Activated CD4-positive, alpha-beta T cell treated with anti-CD3 and anti-CD28 coated beads, Interleukin-2, amount 10 ng/mL, durations not matched to agents 7 days and 5 days (primary cell): ENCODE results near the gene CDK10. TPM values are rescaled to one million over a fixed set of nuclear protein-coding genes. Genes with fewer than 3 reads are reported as not detected.
A peak's percentile ranks its signal among the peaks of the same experiment; 100 is the strongest.
"Not testable (repeated sequence)": the region's sequence is repeated elsewhere in the genome, so short reads cannot be mapped to it uniquely, and the experiment has no call there.

Source experiments
- CTCF ChIA-PET: fragments of 350-600 bp; sonication (Branson Sonifier 250); formaldehyde crosslinking; loops from one replicate; lab custom pipeline; 2021; ENCODE audit warnings: antibody characterized with exemption; lab: Charles Lee
- POLR2A ChIA-PET: fragments of 350-600 bp; sonication (Branson Sonifier 250); formaldehyde crosslinking; loops from one replicate; lab custom pipeline; 2021; ENCODE audit warnings: antibody characterized with exemption; lab: Charles Lee
- DNase-seq: peaks from one replicate; pipeline ENCODE4 v3.0.0-alpha.2; 2020
- H3K27ac Mint-ChIP-seq: one replicate; pipeline ENCODE4 v1.8.0; 2021; ENCODE audit warnings: mild to moderate bottlenecking, moderate library complexity, mixed read lengths
- H3K27me3 Mint-ChIP-seq: one replicate; pipeline ENCODE4 v1.8.0; 2021; ENCODE audit warnings: mixed read lengths
- H3K36me3 Mint-ChIP-seq: one replicate; pipeline ENCODE4 v1.8.0; 2021; ENCODE audit warnings: low read depth, mixed read lengths
- H3K4me1 Mint-ChIP-seq: one replicate; pipeline ENCODE4 v1.8.0; 2021; ENCODE audit warnings: mixed read lengths
- H3K4me3 Mint-ChIP-seq: one replicate; pipeline ENCODE4 v1.8.0; 2021; ENCODE audit warnings: mild to moderate bottlenecking, moderate library complexity, mixed read lengths
- H3K9me3 Mint-ChIP-seq: one replicate; pipeline ENCODE4 v1.8.0; 2021; ENCODE audit warnings: mixed read lengths
- total RNA-seq, 2 experiments: library from RNA; stranded (reverse); gene quantifications; one replicate each; pipeline ENCODE4 v1.2.3, GENCODE V29; 2021

The CDK10 gene
- total RNA-seq, 2 experiments from 2014 or later, result 83.1 to 96.8 TPM

DNA sequence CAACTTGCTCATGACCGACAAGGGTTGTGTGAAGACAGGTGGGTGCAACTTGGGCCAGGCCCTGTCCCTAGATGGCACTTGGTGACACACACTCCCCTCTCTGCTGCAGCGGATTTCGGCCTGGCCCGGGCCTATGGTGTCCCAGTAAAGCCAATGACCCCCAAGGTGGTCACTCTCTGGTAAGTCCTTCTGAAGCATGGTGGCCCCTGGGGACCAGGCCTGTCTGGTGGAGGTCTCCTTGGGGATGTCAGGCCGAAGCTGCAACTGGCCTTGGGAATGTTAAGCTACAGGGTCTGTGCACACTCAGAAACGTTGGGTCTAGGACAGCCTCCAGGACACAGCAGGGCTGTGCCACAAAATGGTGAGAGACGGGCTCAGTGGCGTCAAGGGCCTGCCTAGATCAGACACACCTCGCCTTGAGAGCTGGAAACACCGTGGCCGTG lies 6.8 kb downstream of the CDK10 start:
- Mint-ChIP-seq H3K36me3 (peaks cover 10% of the 10 kb centered on the region), H3K4me1 (peaks cover 20% of the 10 kb centered on the region), H3K27ac (peak overlapping the region; percentile 9), H3K9me3 (no peaks in the 10 kb centered on the region), H3K4me3 (no peak overlapping the region), H3K27me3 (no peaks in the 10 kb centered on the region)
- ChIA-PET CTCF (interaction anchor here (0.6 to 0.9 kb wide), 3 partner anchors 165 to 168 kb away, joined by 3 to 8 read pairs (median 3); no protein-coding TSS in a partner anchor), POLR2A (no interaction called here)
- no peak for DNase-seq

DNA sequence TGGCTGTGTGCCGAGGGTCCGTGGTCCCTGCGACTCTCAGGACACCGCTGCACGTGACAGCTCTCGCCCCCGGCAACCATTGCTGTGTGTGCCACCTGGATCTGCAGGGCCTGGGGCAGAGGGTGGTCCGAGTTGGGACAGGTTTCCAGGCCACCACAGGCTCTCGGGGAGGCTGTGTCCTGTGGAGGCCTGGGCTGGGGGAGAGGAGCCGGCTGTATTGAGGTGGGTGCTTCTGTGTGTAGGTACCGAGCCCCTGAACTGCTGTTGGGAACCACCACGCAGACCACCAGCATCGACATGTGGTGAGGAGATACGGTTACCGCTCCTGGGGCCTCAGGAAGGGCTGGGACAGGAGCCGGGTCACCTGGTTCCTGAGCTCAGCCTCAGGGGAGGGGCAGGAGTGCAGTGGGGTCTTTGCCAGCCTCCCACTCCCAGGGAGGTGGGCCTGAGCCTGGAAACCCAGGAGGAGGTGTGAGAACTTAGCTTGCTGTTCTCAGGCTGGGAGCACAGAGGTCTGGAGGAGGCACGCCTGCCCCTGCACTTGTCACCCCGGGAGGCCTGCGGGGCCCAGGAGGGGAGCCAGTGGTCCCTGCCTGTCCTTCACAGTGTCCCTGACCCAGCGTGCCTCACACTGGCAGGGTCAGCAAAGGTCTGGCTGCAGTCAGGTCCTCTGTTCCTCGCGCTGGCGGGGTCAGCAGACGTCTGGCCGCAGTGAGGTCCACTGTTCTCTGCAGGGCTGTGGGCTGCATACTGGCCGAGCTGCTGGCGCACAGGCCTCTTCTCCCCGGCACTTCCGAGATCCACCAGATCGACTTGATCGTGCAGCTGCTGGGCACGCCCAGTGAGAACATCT lies 7.7 kb downstream of the CDK10 start:
- Mint-ChIP-seq H3K4me3 (no peak overlapping the region), H3K27ac (no peak overlapping the region), H3K36me3 (peaks cover 12% of the 10 kb centered on the region), H3K27me3 (no peaks in the 10 kb centered on the region), H3K9me3 (no peaks in the 10 kb centered on the region), H3K4me1 (peaks cover 21% of the 10 kb centered on the region)
- POLR2A ChIA-PET, result no interaction called here
- CTCF ChIA-PET, result interaction anchor here (0.6 to 1.2 kb wide), 3 partner anchors 164 to 167 kb away, joined by 3 to 4 read pairs (median 3); no protein-coding TSS in a partner anchor
- no peak for DNase-seq

GRCh38 chr16:89694784-89695085 lies 8.2 kb downstream of the CDK10 start:
- POLR2A ChIA-PET, H3K9me3 Mint-ChIP-seq, H3K4me3 Mint-ChIP-seq, DNase-seq, H3K27me3 Mint-ChIP-seq, H3K27ac Mint-ChIP-seq: not testable (repeated sequence)
- CTCF ChIA-PET, result interaction anchor here (1.2 to 2.0 kb wide), 2 partner anchors 167 to 169 kb away, joined by 4 read pairs; no protein-coding TSS in a partner anchor
- peaks cover 23% of the 10 kb centered on the region for H3K4me1 Mint-ChIP-seq
- peaks cover 12% of the 10 kb centered on the region for H3K36me3 Mint-ChIP-seq

GRCh38 chr16:89695086-89695874 lies 8.8 kb downstream of the CDK10 start:
- Mint-ChIP-seq H3K27ac (no peak overlapping the region), H3K27me3 (no peaks in the 10 kb centered on the region), H3K4me3 (no peak overlapping the region), H3K36me3 (peaks cover 9% of the 10 kb centered on the region), H3K4me1 (peaks cover 25% of the 10 kb centered on the region), H3K9me3 (no peaks in the 10 kb centered on the region)
- DNase-seq, result no peak
- ChIA-PET POLR2A (no interaction called here), CTCF (interaction anchor here (1.0 to 2.0 kb wide), 3 partner anchors 115 to 168 kb away, joined by 3 to 4 read pairs (median 4); no protein-coding TSS in a partner anchor)

DNA sequence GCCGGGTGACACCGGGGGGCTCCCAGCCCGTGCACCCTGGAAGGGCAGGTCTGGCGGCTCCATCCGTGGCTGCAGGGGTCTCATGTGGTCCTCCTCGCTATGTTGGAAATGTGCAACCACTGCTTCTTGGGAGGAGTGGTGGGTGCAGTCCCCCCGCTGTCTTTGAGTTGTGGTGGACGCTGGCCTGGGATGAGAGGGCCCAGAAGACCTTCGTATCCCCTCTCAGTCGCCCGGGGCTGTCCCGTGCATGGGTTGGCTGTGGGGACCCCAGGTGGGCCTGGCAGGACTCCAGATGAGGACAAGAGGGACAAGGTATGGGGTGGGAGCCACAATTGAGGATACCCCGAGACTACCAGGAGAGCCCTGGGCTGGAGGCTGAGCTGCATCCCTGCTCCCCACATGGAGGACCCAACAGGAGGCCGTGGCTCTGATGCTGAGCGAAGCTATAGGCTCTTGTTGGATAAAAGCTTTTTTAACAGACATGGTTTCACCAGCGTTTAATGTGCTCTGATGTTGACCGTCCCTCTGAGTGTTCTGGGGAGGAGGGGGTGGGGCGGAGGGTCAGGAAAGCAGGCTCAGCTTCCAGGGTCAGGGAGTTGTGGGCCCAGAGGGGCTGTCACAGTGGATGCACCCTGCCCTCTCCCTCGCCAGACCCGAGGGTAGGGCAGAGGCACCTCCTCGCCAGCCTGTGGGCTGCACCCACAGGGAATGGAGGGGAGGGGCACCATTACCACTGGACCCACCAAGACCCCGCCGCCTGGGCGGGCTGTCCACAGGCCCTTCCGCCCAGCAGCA lies 9.6 kb downstream of the CDK10 start:
- H3K4me1 Mint-ChIP-seq, result peaks cover 23% of the 10 kb centered on the region
- H3K36me3 Mint-ChIP-seq, result peaks cover 7% of the 10 kb centered on the region
- POLR2A ChIA-PET, result no interaction called here
- no peak for DNase-seq
- no peaks in the 10 kb centered on the region for H3K9me3 Mint-ChIP-seq
- peak overlapping the region; percentile 25 for H3K27ac Mint-ChIP-seq
- CTCF ChIA-PET, result interaction anchor here (0.7 to 2.0 kb wide), 4 partner anchors 10 to 168 kb away, joined by 3 to 5 read pairs (median 4); no protein-coding TSS in a partner anchor
- H3K4me3 Mint-ChIP-seq, result no peak overlapping the region
- H3K27me3 Mint-ChIP-seq, result no peaks in the 10 kb centered on the region

GRCh38 chr16:89696670-89697128 lies 10.2 kb downstream of the CDK10 start:
- H3K4me3 Mint-ChIP-seq, result no peak overlapping the region
- H3K36me3 Mint-ChIP-seq, result peaks cover 7% of the 10 kb centered on the region
- CTCF ChIA-PET, result interaction anchor here (0.7 to 2.0 kb wide), 3 partner anchors 9 to 167 kb away, joined by 3 to 5 read pairs (median 4); no protein-coding TSS in a partner anchor
- peak overlapping the region; percentile 25 for H3K27ac Mint-ChIP-seq
- POLR2A ChIA-PET, result no interaction called here
- no peak for DNase-seq
- no peaks in the 10 kb centered on the region for H3K27me3 Mint-ChIP-seq
- peaks cover 23% of the 10 kb centered on the region for H3K4me1 Mint-ChIP-seq
- H3K9me3 Mint-ChIP-seq, result no peaks in the 10 kb centered on the region

- no peaks in the 10 kb centered on the region for H3K27me3 Mint-ChIP-seq
- no peak overlapping the region for H3K27ac Mint-ChIP-seq
- no peak for DNase-seq
- H3K36me3 Mint-ChIP-seq, result peaks cover 7% of the 10 kb centered on the region
- peaks cover 26% of the 10 kb centered on the region for H3K4me1 Mint-ChIP-seq
- CTCF ChIA-PET, result interaction anchor here (1.1 to 1.7 kb wide), 3 partner anchors 9 to 164 kb away, joined by 5 to 7 read pairs (median 5); no protein-coding TSS in a partner anchor
- POLR2A ChIA-PET, result no interaction called here
- H3K4me3 Mint-ChIP-seq, result no peak overlapping the region
- H3K9me3 Mint-ChIP-seq, result no peaks in the 10 kb centered on the region
Observed at GRCh38 chr16:89697161-89697615, 10.7 kb downstream of the CDK10 start.

GRCh38 chr16:89697616-89698331 lies 11.3 kb downstream of the CDK10 start:
- no peak for DNase-seq
- H3K4me1 Mint-ChIP-seq, result peaks cover 31% of the 10 kb centered on the region
- ChIA-PET POLR2A (no interaction called here), CTCF (interaction anchor here (0.6 to 3.7 kb wide), 7 partner anchors 8 to 242 kb away, joined by 3 to 22 read pairs (median 5); no protein-coding TSS in a partner anchor)
- H3K9me3 Mint-ChIP-seq, result no peaks in the 10 kb centered on the region
- peaks cover 7% of the 10 kb centered on the region for H3K36me3 Mint-ChIP-seq
- H3K27me3 Mint-ChIP-seq, result no peaks in the 10 kb centered on the region
- H3K4me3 Mint-ChIP-seq, result no peak overlapping the region
- H3K27ac Mint-ChIP-seq, result no peak overlapping the region

GRCh38 chr16:89698717-89699116 lies 12.2 kb downstream of the CDK10 start:
- H3K36me3 Mint-ChIP-seq, DNase-seq, H3K27me3 Mint-ChIP-seq, H3K4me3 Mint-ChIP-seq, H3K27ac Mint-ChIP-seq, POLR2A ChIA-PET, H3K9me3 Mint-ChIP-seq: not testable (repeated sequence)
- peaks cover 31% of the 10 kb centered on the region for H3K4me1 Mint-ChIP-seq
- CTCF ChIA-PET, result interaction anchor here (0.6 to 3.7 kb wide), 8 partner anchors 10 to 241 kb away, joined by 3 to 22 read pairs (median 6); partner anchors contain the start of gene TCF25

DNA sequence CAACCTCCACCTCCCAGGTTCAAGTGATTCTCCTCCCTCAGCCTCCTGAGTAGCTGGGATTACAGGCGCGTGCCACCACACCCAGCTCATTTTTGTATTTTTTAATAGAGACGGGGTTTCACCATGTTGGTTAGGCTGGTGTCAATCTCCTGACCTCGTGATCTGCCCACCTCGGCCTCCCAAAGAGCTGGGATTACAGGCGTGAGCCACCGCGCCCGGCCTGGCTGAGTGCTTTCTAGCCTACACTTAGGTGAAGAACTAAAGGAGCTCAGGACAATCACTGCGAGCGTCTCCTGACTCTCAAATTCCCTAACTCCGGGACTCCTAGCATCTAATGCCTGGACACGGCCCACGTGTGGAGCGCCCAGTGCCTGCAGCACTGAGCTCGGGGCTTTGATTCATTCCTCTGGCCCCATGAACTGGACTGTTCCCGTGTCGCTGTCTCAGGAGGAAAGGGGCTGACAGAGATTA lies 13.2 kb downstream of the CDK10 start:
- H3K27ac Mint-ChIP-seq, H3K36me3 Mint-ChIP-seq, H3K27me3 Mint-ChIP-seq, DNase-seq, POLR2A ChIA-PET, H3K9me3 Mint-ChIP-seq: not testable (repeated sequence)
- CTCF ChIA-PET, result interaction anchor here (0.6 to 3.7 kb wide), 32 partner anchors 8 to 321 kb away, joined by 3 to 38 read pairs (median 6); partner anchors contain the start of genes CDK10, CHMP1A, MC1R and SPATA33
- Mint-ChIP-seq H3K4me3 (peak overlapping the region; percentile 74), H3K4me1 (peaks cover 31% of the 10 kb centered on the region)

DNA sequence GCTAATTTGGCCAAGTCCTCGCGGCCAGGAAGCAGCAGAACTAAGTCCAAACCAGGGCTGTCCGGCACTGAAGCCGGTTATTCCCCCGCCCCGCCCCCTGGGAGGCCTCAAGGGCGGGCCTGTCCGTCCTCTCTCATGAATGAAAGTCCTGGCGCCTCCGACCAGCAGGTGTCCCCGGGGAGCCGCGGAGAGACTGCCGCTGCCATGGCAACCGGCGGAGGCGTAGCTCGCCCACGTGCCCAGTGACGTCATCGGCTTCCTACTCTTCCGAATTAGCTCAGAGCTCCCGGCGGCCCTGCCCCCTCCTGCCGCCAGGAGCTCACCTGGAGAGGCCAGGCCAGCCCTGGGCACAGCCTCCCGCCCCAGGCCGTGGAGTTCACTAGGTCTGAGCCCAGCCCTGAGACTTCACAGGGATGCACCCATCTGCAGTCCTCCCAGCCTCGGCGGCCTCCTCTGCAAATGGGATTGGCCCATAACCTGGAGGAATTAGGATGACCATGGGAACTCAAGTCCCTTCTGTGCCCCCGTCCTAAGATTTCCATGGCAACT lies 13.7 kb downstream of the CDK10 start:
- H3K9me3 Mint-ChIP-seq, result no peaks in the 10 kb centered on the region
- CTCF ChIA-PET, result interaction anchor here (0.6 to 3.7 kb wide), 37 partner anchors 9 to 333 kb away, joined by 3 to 38 read pairs (median 6); partner anchors contain the start of genes CDK10, CHMP1A, MC1R and SPATA33
- H3K27me3 Mint-ChIP-seq, result no peaks in the 10 kb centered on the region
- peak; percentile 96 for DNase-seq
- peak overlapping the region; percentile 78 for H3K27ac Mint-ChIP-seq
- POLR2A ChIA-PET, result no interaction called here
- H3K4me1 Mint-ChIP-seq, result peaks cover 31% of the 10 kb centered on the region
- H3K4me3 Mint-ChIP-seq, result peak overlapping the region; percentile 74
- H3K36me3 Mint-ChIP-seq, result peaks cover 2% of the 10 kb centered on the region
